ENCODE results near the gene MYO18A.

- TF ChIP-seq ELK1 (IDR thresholded peaks at IDR 0.05; ENCODE audit: low read depth, low read length) (no peak), ETV6 (conservative IDR thresholded peaks at IDR 0.05 in 1 of 2, IDR thresholded peaks at IDR 0.05 in 1 of 2; ENCODE audit: borderline replicate concordance in 1 of 2, low read depth in 1 of 2) (no peak), POLR2A (IDR thresholded peaks at IDR 0.05; ENCODE audit: low read depth, low read length) (no peak), RAD21 (IDR thresholded peaks at IDR 0.05; ENCODE audit: insufficient read depth, low read depth, low read length) (no peak), TARDBP (IDR thresholded peaks at IDR 0.05; ENCODE audit: borderline replicate concordance) (no peak), SMC3 (IDR thresholded peaks at IDR 0.05; ENCODE audit: borderline replicate concordance, low read length) (no peak), HDAC6 (IDR thresholded peaks at IDR 0.05; ENCODE audit: unreplicated experiment) (no peak)
- TF ChIP-seq, protein P1, sequence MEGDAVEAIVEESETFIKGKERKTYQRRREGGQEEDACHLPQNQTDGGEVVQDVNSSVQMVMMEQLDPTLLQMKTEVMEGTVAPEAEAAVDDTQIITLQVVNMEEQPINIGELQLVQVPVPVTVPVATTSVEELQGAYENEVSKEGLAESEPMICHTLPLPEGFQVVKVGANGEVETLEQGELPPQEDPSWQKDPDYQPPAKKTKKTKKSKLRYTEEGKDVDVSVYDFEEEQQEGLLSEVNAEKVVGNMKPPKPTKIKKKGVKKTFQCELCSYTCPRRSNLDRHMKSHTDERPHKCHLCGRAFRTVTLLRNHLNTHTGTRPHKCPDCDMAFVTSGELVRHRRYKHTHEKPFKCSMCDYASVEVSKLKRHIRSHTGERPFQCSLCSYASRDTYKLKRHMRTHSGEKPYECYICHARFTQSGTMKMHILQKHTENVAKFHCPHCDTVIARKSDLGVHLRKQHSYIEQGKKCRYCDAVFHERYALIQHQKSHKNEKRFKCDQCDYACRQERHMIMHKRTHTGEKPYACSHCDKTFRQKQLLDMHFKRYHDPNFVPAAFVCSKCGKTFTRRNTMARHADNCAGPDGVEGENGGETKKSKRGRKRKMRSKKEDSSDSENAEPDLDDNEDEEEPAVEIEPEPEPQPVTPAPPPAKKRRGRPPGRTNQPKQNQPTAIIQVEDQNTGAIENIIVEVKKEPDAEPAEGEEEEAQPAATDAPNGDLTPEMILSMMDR (IDR thresholded peaks at IDR 0.05 in 2 of 3, conservative IDR thresholded peaks at IDR 0.05 in 1 of 3; ENCODE audit: control insufficient read depth in 2 of 3, extremely low read depth in 1 of 3, insufficient read depth in 1 of 3, low read depth in 3 of 3, low read length in 3 of 3) = no peak
Observed at GRCh38 chr17:29151567-29151966, 28.6 kb downstream of the MYO18A start.

All from GM12878 (cell line).